ENCODE data around the gene IARS1.

Gene IARS1

DNA sequence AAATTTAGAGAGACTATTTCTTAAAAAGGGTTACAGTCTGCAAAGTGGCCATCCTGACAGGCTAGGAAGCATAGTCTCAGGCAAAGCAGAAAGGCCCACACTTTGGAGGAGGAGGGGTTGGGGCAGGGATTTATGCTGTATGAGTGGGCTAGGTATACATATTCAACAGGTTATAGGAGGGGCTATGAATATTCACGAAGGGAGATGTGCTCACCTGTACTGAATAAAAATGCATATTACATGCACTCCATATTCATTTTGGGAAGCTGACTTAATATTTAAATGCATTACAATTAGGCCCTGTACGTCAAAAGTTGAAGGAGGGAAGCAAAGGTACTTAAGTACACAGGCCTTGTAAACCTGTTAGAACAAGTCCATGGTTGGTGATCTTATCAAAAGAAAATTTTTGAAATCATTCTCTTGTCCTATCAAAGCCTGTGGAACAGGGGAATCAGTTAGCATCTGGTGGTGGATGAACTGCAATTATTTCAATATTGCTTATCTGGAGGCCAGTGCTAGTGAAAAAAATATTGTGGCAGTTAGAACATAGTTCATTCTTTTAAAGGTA lies 33.9 kb upstream of the IARS1 start:
- ATAC-seq (ENCODE audit: insufficient read depth, low read depth) = no peak
- Histone ChIP-seq H4K20me1 (ENCODE audit: insufficient read depth, low read length) (no peaks in the 10 kb centered on the region; the same call in 1 of the 2 replicates), H3K4me3 (ENCODE audit: low read depth in 1 of 2, low read length in 2 of 2) (peak overlapping the region in 1 of 2 experiments; percentile 85; a peak in 3 of 4 replicates), H2AFZ (ENCODE audit: low read depth, low read length) (no peak overlapping the region), H3K9ac (ENCODE audit: low read depth, low read length) (peak overlapping the region; percentile 84), H3K4me1 (ENCODE audit: insufficient read depth, low read length) (peaks cover 41% of the 10 kb centered on the region), H3K4me2 (ENCODE audit: insufficient read depth, low read length) (peak overlapping the region; percentile 97), H3K27me3 (ENCODE audit: insufficient read depth, low read length, poor library complexity) (no peaks in the 10 kb centered on the region), H3K27ac (ENCODE audit: low read length) (no peak overlapping the region; the same call in 1 of the 2 replicates), H3K36me3 (ENCODE audit: insufficient read depth, low read length) (peaks cover 12% of the 10 kb centered on the region), H3K79me2 (ENCODE audit: insufficient read depth, low read length) (peaks cover 83% of the 10 kb centered on the region), H3K9me3 (ENCODE audit: insufficient read depth, low read length, severe bottlenecking) (no peaks in the 10 kb centered on the region)
- DNase-seq = no peak
- TF ChIP-seq, protein P1, sequence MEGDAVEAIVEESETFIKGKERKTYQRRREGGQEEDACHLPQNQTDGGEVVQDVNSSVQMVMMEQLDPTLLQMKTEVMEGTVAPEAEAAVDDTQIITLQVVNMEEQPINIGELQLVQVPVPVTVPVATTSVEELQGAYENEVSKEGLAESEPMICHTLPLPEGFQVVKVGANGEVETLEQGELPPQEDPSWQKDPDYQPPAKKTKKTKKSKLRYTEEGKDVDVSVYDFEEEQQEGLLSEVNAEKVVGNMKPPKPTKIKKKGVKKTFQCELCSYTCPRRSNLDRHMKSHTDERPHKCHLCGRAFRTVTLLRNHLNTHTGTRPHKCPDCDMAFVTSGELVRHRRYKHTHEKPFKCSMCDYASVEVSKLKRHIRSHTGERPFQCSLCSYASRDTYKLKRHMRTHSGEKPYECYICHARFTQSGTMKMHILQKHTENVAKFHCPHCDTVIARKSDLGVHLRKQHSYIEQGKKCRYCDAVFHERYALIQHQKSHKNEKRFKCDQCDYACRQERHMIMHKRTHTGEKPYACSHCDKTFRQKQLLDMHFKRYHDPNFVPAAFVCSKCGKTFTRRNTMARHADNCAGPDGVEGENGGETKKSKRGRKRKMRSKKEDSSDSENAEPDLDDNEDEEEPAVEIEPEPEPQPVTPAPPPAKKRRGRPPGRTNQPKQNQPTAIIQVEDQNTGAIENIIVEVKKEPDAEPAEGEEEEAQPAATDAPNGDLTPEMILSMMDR (IDR thresholded peaks at IDR 0.05; ENCODE audit: borderline replicate concordance, extremely low read depth, low read length, poor library complexity, severe bottlenecking) = no peak
- TF ChIP-seq EZH2 (IDR thresholded peaks at IDR 0.05; ENCODE audit: borderline replicate concordance, low read depth, low read length, severe bottlenecking) = no peak

DNA sequence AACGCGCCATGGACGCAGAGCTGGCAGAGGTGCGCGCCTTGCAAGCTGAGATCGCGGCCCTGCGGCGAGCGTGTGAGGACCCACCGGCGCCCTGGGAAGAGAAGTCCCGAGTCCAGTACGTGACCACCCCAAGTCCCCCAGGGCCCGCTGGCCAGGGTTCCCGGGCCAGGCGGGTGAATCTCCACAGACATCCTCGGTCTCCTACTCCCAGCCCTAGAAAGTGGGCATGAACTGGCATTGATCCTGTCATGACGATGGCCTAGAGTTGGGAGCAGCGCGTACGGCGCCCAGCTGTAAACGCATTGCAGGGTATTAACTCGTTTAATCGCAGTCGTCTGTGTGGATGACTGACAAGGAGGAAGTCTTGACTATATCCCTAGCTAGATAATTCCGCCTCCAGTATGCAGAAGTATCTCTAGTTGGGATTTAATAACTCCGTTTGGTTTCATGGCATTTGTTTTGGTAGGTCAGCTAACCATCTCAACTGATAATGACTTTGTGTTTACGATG lies 32.5 kb upstream of the IARS1 start:
- TF ChIP-seq, protein P1 (IDR thresholded peaks at IDR 0.05; ENCODE audit: borderline replicate concordance, extremely low read depth, low read length, poor library complexity, severe bottlenecking) = no peak
- TF ChIP-seq EZH2 (IDR thresholded peaks at IDR 0.05; ENCODE audit: borderline replicate concordance, low read depth, low read length, severe bottlenecking) = no peak
- H3K27ac ChIP-seq (ENCODE audit: low read length) = peak overlapping the region; percentile 96

DNA sequence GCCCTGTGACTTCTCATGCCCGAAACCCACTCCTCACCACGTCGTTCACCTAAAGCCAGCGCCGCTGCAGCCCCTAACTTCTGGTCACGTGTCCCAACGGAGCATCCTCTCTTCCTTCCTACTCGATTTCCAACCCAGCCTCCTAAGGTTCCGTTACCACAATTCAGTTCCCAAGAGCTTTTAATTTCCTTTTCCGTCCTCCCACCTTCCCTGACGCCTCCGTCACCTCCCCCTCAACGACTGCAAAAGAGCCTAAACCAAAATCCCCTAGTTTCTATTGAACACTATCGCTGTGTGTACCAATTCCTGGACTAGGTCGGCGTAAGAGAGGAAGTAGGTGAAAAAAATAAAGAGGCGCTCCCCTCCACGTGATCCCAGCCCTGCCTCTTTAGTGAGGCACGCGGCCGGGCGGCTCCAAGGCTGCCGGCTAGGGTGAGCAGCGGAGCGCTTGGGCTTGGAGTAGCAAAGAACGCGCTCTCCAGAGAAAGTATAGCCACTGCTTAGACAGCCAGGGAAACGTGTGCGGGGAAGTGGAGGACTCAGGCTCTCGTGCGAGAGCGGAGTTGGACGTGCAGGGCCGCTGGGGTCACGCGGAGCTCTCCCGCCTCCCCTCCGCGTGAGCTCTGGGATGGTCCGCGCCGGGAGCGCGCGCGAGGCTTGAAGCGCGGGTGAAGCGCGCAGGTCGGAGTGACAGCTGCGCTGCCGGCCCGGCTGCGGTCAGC lies 31.9 kb upstream of the IARS1 start, which contains the start of the genes CENPP and NOL8:
Gene CENPP, plus strand, starts transcription at position 685 of the 722 bp plus-strand sequence.
Gene NOL8, minus strand, starts transcription at position 82 of the 722 bp plus-strand sequence. CDS start 1,189 bp downstream, outside the sequence.
- Histone ChIP-seq H3K9ac (ENCODE audit: low read depth, low read length) (peak within 1 kb of the TSS; percentile 84), H2AFZ (ENCODE audit: low read depth, low read length) (peak within 1 kb of the TSS; percentile 94), H3K9me3 (ENCODE audit: insufficient read depth, low read length, severe bottlenecking) (no peaks in the 10 kb centered on the region), H3K27ac (ENCODE audit: low read length) (peak within 1 kb of the TSS; percentile 96), H3K4me3 (ENCODE audit: low read depth in 1 of 2, low read length in 2 of 2) (peak within 1 kb of the TSS; percentile 85 to 96), H3K36me3 (ENCODE audit: insufficient read depth, low read length) (peaks cover 26% of the 10 kb centered on the region), H3K4me1 (ENCODE audit: insufficient read depth, low read length) (peaks cover 41% of the 10 kb centered on the region), H4K20me1 (ENCODE audit: insufficient read depth, low read length) (no peaks in the 10 kb centered on the region; the same call in 1 of the 2 replicates), H3K4me2 (ENCODE audit: insufficient read depth, low read length) (peak within 1 kb of the TSS; percentile 97), H3K79me2 (ENCODE audit: insufficient read depth, low read length) (peaks cover 75% of the 10 kb centered on the region), H3K27me3 (ENCODE audit: insufficient read depth, low read length, poor library complexity) (no peaks in the 10 kb centered on the region)
- ATAC-seq (ENCODE audit: insufficient read depth, low read depth) = peak; percentile 90
- TF ChIP-seq, protein P1 (IDR thresholded peaks at IDR 0.05; ENCODE audit: borderline replicate concordance, extremely low read depth, low read length, poor library complexity, severe bottlenecking) = no peak
- TF ChIP-seq EZH2 (IDR thresholded peaks at IDR 0.05; ENCODE audit: borderline replicate concordance, low read depth, low read length, severe bottlenecking) = no peak
- peak; percentile 85 for DNase-seq

More for the DNA sequence above, 32.5 kb upstream of the IARS1 start:
- peak overlapping the region; percentile 85 to 96; a peak in 3 of 4 replicates for H3K4me3 ChIP-seq (ENCODE audit: low read depth in 1 of 2, low read length in 2 of 2)
- H3K4me2 ChIP-seq (ENCODE audit: insufficient read depth, low read length) = peak overlapping the region; percentile 97
- peak overlapping the region; percentile 84 for H3K9ac ChIP-seq (ENCODE audit: low read depth, low read length)
- DNase-seq = no peak
- peaks cover 41% of the 10 kb centered on the region for H3K4me1 ChIP-seq (ENCODE audit: insufficient read depth, low read length)
- H4K20me1 ChIP-seq (ENCODE audit: insufficient read depth, low read length) = no peaks in the 10 kb centered on the region; the same call in 1 of the 2 replicates
- H3K79me2 ChIP-seq (ENCODE audit: insufficient read depth, low read length) = peaks cover 76% of the 10 kb centered on the region
- H3K9me3 ChIP-seq (ENCODE audit: insufficient read depth, low read length, severe bottlenecking) = no peaks in the 10 kb centered on the region
- H2AFZ ChIP-seq (ENCODE audit: low read depth, low read length) = peak overlapping the region; percentile 94
- ATAC-seq (ENCODE audit: insufficient read depth, low read depth) = peak; percentile 28
- H3K27me3 ChIP-seq (ENCODE audit: insufficient read depth, low read length, poor library complexity) = no peaks in the 10 kb centered on the region
- H3K36me3 ChIP-seq (ENCODE audit: insufficient read depth, low read length) = peaks cover 21% of the 10 kb centered on the region
